ENCODE data around the gene BSN.

DNA sequence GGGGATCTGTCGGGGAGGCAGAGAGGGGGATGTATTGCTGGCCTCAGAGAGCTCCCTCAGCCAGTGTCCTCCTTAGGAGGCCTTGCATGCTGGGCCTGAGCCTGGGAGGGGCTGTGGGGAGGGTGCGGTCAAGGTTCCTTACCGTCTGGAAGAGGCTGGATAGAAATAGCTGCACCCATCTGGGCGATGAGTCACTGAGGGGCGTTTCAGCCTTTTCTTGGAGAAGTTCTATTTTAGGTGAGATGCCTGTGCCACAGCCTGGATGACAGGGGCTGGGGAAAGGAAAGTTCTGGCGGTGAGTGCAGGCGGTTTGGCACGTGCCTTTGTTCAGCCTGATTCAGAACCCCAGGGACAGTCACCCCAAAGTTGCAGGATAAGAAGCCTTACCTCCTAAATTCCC lies 84.2 kb downstream of the BSN start:
- TF ChIP-seq, protein P1, sequence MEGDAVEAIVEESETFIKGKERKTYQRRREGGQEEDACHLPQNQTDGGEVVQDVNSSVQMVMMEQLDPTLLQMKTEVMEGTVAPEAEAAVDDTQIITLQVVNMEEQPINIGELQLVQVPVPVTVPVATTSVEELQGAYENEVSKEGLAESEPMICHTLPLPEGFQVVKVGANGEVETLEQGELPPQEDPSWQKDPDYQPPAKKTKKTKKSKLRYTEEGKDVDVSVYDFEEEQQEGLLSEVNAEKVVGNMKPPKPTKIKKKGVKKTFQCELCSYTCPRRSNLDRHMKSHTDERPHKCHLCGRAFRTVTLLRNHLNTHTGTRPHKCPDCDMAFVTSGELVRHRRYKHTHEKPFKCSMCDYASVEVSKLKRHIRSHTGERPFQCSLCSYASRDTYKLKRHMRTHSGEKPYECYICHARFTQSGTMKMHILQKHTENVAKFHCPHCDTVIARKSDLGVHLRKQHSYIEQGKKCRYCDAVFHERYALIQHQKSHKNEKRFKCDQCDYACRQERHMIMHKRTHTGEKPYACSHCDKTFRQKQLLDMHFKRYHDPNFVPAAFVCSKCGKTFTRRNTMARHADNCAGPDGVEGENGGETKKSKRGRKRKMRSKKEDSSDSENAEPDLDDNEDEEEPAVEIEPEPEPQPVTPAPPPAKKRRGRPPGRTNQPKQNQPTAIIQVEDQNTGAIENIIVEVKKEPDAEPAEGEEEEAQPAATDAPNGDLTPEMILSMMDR (conservative IDR thresholded peaks at IDR 0.05 in 1 of 2, IDR thresholded peaks at IDR 0.05 in 1 of 2; ENCODE audit: low read depth in 1 of 2, low read length in 2 of 2) = no peak
- TF ChIP-seq EZH2 (IDR thresholded peaks at IDR 0.05; ENCODE audit: low read length, missing control alignments) = no peak

Data from fibroblast of lung (primary cell).